ENCODE results near the gene PLA2G2D. TPM values are rescaled to one million over a fixed set of nuclear protein-coding genes. Genes with fewer than 3 reads are reported as not detected.

PLA2G2D gene
- total and polyA plus RNA-seq, 10 of the 15 experiments (the other 5 are each of a cell fraction or from before 2014, with no cell fraction given): 0.06 to 0.38 (median 0.16) TPM; not detected in 2

- H3K4me3 ChIP-seq: no peak overlapping the region
- WGBS (ENCODE audit: insufficient coverage, insufficient replicate concordance, low lambda C conversion rate, missing lambda C conversion rate): 85% methylated on average over 10 of the region's 10 CpGs
- no peaks in the 10 kb centered on the region for H4K20me1 ChIP-seq (ENCODE audit: control insufficient read depth, insufficient read depth)
- RAD21 ChIA-PET (ENCODE audit: unreplicated experiment): no interaction called here
- BruUV-seq (replicated peaks): no TSS peak
- H3K27ac ChIP-seq (ENCODE audit: control insufficient read depth, insufficient read depth): no peak overlapping the region
- H3K9me3 ChIP-seq (replicated peaks; ENCODE audit: control insufficient read depth, insufficient read depth, low read length): no peaks in the 10 kb centered on the region
- CTCF ChIA-PET: no interaction called here
- ATAC-seq (no peak), FAIRE-seq (no peak), DNase-seq (ENCODE audit: low read depth, low spot score) (no peak)
- no peak overlapping the region for H3K4me2 ChIP-seq (ENCODE audit: control insufficient read depth, insufficient read depth)
- SMC1A ChIA-PET (ENCODE audit: uncharacterized antibody, unreplicated experiment): interaction anchor here (0.9 kb wide), 1 partner anchor 18 kb away, joined by 3 read pairs; no protein-coding TSS in a partner anchor
- peaks cover 33% of the 10 kb centered on the region for H3K4me1 ChIP-seq (ENCODE audit: control insufficient read depth, insufficient read depth, low read length)
- H3K27me3 ChIP-seq (replicated peaks in 1 of 2; ENCODE audit: control insufficient read depth in 2 of 2, insufficient read depth in 2 of 2, low read length in 1 of 2): no peaks in the 10 kb centered on the region
- intact Hi-C loops (cut with micrococcal nuclease; ENCODE audit: unreplicated experiment): loop anchor here (5.0 kb wide), 1 partner anchor 166 kb away; no protein-coding TSS in a partner anchor
- H3K36me3 ChIP-seq (ENCODE audit: control insufficient read depth in 2 of 2, insufficient read depth in 2 of 2, low read length in 1 of 2): no peaks in the 10 kb centered on the region
- H3K79me2 ChIP-seq (ENCODE audit: control insufficient read depth, insufficient read depth, low read length): no peaks in the 10 kb centered on the region
- no peak overlapping the region for H2AFZ ChIP-seq (ENCODE audit: control insufficient read depth, low read depth, low read length)
- POLR2A ChIA-PET: no interaction called here
- H3K9ac ChIP-seq (ENCODE audit: control insufficient read depth, insufficient read depth, low read length): no peak overlapping the region
- TF ChIP-seq NFXL1 (IDR thresholded peaks at IDR 0.05; ENCODE audit: borderline replicate concordance) (no peak), GATAD2B (conservative IDR thresholded peaks at IDR 0.05; ENCODE audit: low read depth) (no peak)
- in situ Hi-C loops (cut with MboI): no loop called here
These were observed 36.0 kb downstream of the PLA2G2D start for GRCh38 chr1:20083178-20083944.

- intact Hi-C loops (cut with micrococcal nuclease; ENCODE audit: unreplicated experiment) (loop anchor here (5.0 kb wide), 1 partner anchor 165 kb away; no protein-coding TSS in a partner anchor), in situ Hi-C loops (cut with MboI) (no loop called here)
- no peak for ATAC-seq
- POLR2A ChIA-PET: no interaction called here
- Histone ChIP-seq H3K27ac (ENCODE audit: control insufficient read depth, insufficient read depth) (no peak overlapping the region), H3K9me3 (replicated peaks; ENCODE audit: control insufficient read depth, insufficient read depth, low read length) (no peaks in the 10 kb centered on the region), H3K36me3 (ENCODE audit: control insufficient read depth in 2 of 2, insufficient read depth in 2 of 2, low read length in 1 of 2) (no peaks in the 10 kb centered on the region), H4K20me1 (ENCODE audit: control insufficient read depth, insufficient read depth) (no peaks in the 10 kb centered on the region), H3K4me2 (ENCODE audit: control insufficient read depth, insufficient read depth) (no peak overlapping the region), H3K27me3 (replicated peaks in 1 of 2; ENCODE audit: control insufficient read depth in 2 of 2, insufficient read depth in 2 of 2, low read length in 1 of 2) (no peaks in the 10 kb centered on the region), H3K4me1 (ENCODE audit: control insufficient read depth, insufficient read depth, low read length) (peaks cover 39% of the 10 kb centered on the region), H2AFZ (ENCODE audit: control insufficient read depth, low read depth, low read length) (no peak overlapping the region), H3K79me2 (ENCODE audit: control insufficient read depth, insufficient read depth, low read length) (no peaks in the 10 kb centered on the region), H3K4me3 (no peak overlapping the region), H3K9ac (ENCODE audit: control insufficient read depth, insufficient read depth, low read length) (no peak overlapping the region)
- RAD21 ChIA-PET (ENCODE audit: unreplicated experiment): no interaction called here
- SMC1A ChIA-PET (ENCODE audit: uncharacterized antibody, unreplicated experiment): interaction anchor here (1.2 kb wide), 1 partner anchor 27 kb away, joined by 3 read pairs; no protein-coding TSS in a partner anchor
- no TSS peak for BruUV-seq (replicated peaks)
- CTCF ChIA-PET: no interaction called here
- FAIRE-seq: no peak
- DNase-seq (ENCODE audit: low read depth, low spot score): no peak
- TF ChIP-seq CEBPZ (IDR thresholded peaks at IDR 0.05; ENCODE audit: low read depth, low read length): no peak
- no peak for TF ChIP-seq NFYB (IDR thresholded peaks at IDR 0.05; ENCODE audit: insufficient read depth, low read depth, low read length)
- no peak for TF ChIP-seq ZSCAN29 (IDR thresholded peaks at IDR 0.05)
- no peak for TF ChIP-seq POLR2A (IDR thresholded peaks at IDR 0.05; ENCODE audit: low read depth, low read length)
- no peak for TF ChIP-seq ZNF687 (IDR thresholded peaks at IDR 0.05)
- no peak for TF ChIP-seq PML (IDR thresholded peaks at IDR 0.05; ENCODE audit: low read length)
- TF ChIP-seq IRF4 (IDR thresholded peaks at IDR 0.05; ENCODE audit: low read depth, low read length): no peak
- TF ChIP-seq TCF3 (IDR thresholded peaks at IDR 0.05; ENCODE audit: borderline replicate concordance, insufficient read depth, low read depth, low read length): no peak
- 67% methylated on average over 2 of the region's 2 CpGs for WGBS (ENCODE audit: insufficient coverage, insufficient replicate concordance, low lambda C conversion rate, missing lambda C conversion rate)
These were observed 36.6 kb downstream of the PLA2G2D start for GRCh38 chr1:20082772-20083171.
